Nephron progenitor cell (in vitro differentiated cells): ENCODE measurements around the gene CEMIP2.

ENCODE experiments used
- DNase-seq: peaks from one replicate; pipeline ENCODE4 v3.0.0; 2021
- H3K27ac Mint-ChIP-seq: 2 replicates; pipeline ENCODE4 v1.8.0; 2021; ENCODE audit warnings: mild to moderate bottlenecking, moderate library complexity, mixed read lengths
- H3K27me3 Mint-ChIP-seq: 2 replicates; pipeline ENCODE4 v1.8.0; 2021; ENCODE audit warnings: mild to moderate bottlenecking, low read depth, mixed read lengths; ENCODE audit not compliant: poor library complexity
- H3K36me3 Mint-ChIP-seq: 2 replicates; pipeline ENCODE4 v1.8.0; 2021; ENCODE audit warnings: low read depth, mixed read lengths
- H3K4me1 Mint-ChIP-seq: 2 replicates; pipeline ENCODE4 v1.8.0; 2021; ENCODE audit warnings: mixed read lengths
- H3K4me3 Mint-ChIP-seq: 2 replicates; pipeline ENCODE4 v1.8.0; 2021; ENCODE audit warnings: mild to moderate bottlenecking, moderate library complexity, mixed read lengths
- H3K9me3 Mint-ChIP-seq: 2 replicates; pipeline ENCODE4 v1.8.0; 2021; ENCODE audit warnings: mild to moderate bottlenecking, moderate library complexity, mixed read lengths
- TF ChIP-seq, protein P1 (sequence below): fragments of 200-600 bp; sonication (generic); IDR thresholded peaks from 2 replicates; pipeline ENCODE4 v1.5.0; 2021; ENCODE audit warnings: antibody characterized with exemption

The CEMIP2 gene

DNA sequence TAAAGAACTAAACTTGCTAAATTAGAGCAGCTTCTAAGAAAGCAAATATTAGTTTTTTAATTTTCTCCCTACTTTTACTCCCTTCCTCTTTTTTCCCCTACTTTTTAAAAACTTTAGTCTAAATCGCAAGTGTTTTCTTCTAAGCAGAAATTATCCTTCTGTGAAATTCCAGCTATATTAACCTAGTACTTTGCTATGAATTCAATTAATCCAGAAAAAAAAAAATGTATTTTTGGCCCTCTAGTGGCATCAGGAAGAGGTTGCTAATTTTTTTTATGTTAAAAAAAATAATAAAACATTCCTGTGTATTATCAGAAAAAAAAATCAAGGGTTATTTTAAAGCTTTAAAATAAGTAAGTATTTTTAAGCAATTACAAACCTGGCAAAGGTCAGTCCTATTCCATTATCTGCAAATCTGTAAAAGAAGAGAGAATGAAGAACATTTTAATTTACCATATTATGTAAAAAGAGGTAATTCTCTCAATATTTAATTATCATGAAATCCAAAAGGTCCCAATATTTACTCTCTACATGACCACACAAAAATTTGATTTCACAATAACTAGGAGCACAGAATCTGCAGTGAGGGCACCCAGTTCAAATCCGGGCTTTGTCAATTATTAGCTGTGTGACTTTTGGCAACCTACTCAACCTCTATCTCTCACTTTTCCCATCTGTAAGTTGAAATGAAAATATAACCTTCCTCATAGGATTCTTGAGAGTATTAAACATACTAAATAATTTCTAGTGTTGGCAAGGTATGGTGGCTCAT is 52.0 kb downstream of the CEMIP2 start:
- no peak for DNase-seq
- Mint-ChIP-seq H3K4me1 (no peaks in the 10 kb centered on the region), H3K9me3 (no peaks in the 10 kb centered on the region), H3K4me3 (no peak overlapping the region), H3K27ac (no peak overlapping the region), H3K36me3 (peaks cover 38% of the 10 kb centered on the region), H3K27me3 (no peaks in the 10 kb centered on the region)
- TF ChIP-seq, protein P1, sequence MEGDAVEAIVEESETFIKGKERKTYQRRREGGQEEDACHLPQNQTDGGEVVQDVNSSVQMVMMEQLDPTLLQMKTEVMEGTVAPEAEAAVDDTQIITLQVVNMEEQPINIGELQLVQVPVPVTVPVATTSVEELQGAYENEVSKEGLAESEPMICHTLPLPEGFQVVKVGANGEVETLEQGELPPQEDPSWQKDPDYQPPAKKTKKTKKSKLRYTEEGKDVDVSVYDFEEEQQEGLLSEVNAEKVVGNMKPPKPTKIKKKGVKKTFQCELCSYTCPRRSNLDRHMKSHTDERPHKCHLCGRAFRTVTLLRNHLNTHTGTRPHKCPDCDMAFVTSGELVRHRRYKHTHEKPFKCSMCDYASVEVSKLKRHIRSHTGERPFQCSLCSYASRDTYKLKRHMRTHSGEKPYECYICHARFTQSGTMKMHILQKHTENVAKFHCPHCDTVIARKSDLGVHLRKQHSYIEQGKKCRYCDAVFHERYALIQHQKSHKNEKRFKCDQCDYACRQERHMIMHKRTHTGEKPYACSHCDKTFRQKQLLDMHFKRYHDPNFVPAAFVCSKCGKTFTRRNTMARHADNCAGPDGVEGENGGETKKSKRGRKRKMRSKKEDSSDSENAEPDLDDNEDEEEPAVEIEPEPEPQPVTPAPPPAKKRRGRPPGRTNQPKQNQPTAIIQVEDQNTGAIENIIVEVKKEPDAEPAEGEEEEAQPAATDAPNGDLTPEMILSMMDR = peak; percentile 53

DNA sequence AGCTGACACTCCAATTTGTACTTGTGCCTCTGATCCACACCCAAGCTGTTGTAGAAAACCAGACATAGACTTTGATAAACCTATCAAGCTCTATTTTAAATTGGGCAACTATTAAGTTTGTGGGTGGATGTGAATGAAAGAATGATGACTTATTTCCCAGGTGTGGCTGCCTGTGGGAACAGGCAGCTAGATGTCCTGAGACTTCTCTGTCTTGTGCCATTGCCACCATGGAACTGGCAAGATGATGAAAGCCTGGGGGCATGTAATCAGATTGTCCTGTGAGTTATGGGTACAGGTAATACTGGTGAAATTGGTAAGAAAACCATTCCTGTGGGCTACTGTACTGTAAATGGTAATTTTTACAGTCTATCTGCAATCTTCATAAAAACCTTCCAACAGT is 57.5 kb downstream of the CEMIP2 start:
- DNase-seq = no peak
- Mint-ChIP-seq H3K9me3 (no peaks in the 10 kb centered on the region), H3K27me3 (no peaks in the 10 kb centered on the region), H3K36me3 (peaks cover 44% of the 10 kb centered on the region), H3K4me1 (no peaks in the 10 kb centered on the region), H3K27ac (no peak overlapping the region), H3K4me3 (no peak overlapping the region)
- TF ChIP-seq, protein P1 = no peak

DNA sequence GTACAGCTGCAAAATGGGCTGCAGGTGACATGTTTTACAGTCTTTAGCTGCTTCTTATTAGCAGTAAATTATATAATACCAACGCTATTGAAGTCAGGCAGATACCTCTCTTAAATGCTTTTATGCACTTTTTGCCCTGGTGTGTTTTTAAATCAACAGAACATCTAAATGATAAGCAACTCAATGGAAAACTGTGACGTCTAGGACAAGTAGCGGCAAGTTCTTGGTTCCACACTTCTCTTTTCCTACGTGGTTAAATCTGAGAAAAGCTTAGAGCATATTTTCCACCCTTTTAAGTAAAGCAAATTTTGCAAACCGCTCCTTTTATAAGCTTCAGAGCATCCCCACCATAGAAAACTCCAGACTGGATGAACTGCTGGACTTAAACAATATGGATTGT is 58.1 kb downstream of the CEMIP2 start:
- Mint-ChIP-seq H3K27ac (no peak overlapping the region), H3K36me3 (peaks cover 44% of the 10 kb centered on the region), H3K4me1 (no peaks in the 10 kb centered on the region), H3K9me3 (no peaks in the 10 kb centered on the region), H3K27me3 (no peaks in the 10 kb centered on the region), H3K4me3 (no peak overlapping the region)
- TF ChIP-seq, protein P1 = no peak
- DNase-seq = no peak

DNA sequence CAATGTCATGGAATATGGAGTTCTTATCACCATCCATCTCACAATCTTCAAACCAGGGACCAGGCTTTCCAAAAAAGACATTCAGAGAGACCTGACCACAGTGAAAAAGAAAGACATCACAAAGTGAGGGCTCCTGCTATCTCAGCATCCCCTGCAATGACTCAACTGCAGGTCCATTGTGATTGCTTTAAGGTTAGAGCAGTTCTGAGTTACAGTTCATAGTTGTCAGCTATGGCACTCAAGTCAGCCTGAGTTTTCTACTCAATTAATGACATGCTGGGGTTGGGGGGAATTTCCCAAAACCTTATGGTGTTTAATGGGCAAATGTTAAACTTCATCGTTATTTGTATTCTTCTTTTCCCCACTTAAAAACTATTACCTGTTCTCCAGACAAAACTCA is 58.9 kb downstream of the CEMIP2 start:
- H3K27me3 Mint-ChIP-seq = no peaks in the 10 kb centered on the region
- H3K9me3 Mint-ChIP-seq = no peaks in the 10 kb centered on the region
- TF ChIP-seq, protein P1 = no peak
- H3K36me3 Mint-ChIP-seq = peaks cover 49% of the 10 kb centered on the region
- H3K27ac Mint-ChIP-seq = no peak overlapping the region
- H3K4me1 Mint-ChIP-seq = no peaks in the 10 kb centered on the region
- DNase-seq = no peak
- no peak overlapping the region for H3K4me3 Mint-ChIP-seq

DNA sequence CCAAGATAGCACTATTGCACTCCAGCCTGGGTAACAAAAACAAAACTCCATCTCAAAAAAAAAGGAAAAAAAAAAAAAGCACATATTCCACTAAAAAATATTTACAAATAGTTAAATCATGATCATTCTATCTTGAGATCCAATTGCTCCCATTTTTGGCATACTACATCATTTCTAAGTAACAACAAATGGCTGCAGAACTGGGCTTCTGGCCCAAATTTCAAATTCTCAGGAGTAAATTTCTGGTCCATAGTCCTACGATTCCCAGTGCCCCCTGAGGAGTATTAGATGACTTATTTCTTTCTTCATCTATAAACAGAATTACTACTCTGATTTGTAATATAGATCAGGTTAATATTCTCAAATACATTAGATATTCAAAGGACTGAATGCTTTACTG is 62.1 kb downstream of the CEMIP2 start:
- TF ChIP-seq, protein P1 = no peak

DNA sequence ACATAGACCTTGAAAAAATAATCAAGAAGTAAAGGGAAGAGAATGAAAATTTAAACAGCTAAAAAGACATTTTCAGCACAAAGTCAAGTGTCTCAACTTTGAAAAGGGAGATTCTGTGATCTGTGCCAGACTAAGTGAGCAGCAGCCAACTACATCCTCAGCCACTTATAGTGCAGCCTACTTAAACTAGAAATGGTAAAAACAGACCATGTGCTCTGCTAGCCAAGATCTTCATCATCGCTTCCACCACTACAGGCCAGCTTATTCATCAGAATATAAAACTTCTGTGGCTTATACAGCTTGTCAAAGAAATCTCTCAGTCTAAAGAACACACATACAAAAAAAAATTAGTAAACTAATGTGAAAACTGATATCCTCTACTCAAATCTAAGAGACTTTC is 63.5 kb downstream of the CEMIP2 start:
- Mint-ChIP-seq H3K36me3 (peaks cover 58% of the 10 kb centered on the region), H3K27ac (no peak overlapping the region), H3K27me3 (no peaks in the 10 kb centered on the region), H3K4me1 (no peaks in the 10 kb centered on the region), H3K9me3 (no peaks in the 10 kb centered on the region), H3K4me3 (no peak overlapping the region)
- no peak for DNase-seq
- TF ChIP-seq, protein P1 = no peak

More for the DNA sequence above, 62.1 kb downstream of the CEMIP2 start:
- DNase-seq = no peak
- Mint-ChIP-seq H3K4me3 (no peak overlapping the region), H3K36me3 (peaks cover 46% of the 10 kb centered on the region), H3K27ac (no peak overlapping the region), H3K27me3 (no peaks in the 10 kb centered on the region), H3K9me3 (no peaks in the 10 kb centered on the region), H3K4me1 (no peaks in the 10 kb centered on the region)
